GM21717 (cell line): ENCODE results near the gene NABP2.
"Not testable (repeated sequence)": the region's sequence is repeated elsewhere in the genome, so short reads cannot be mapped to it uniquely, and the experiment has no call there.

ENCODE experiments used
- ATAC-seq: cut with Tn5 transposase; IDR thresholded peaks from one replicate; pipeline ENCODE4 v1.9.1; 2021; ENCODE audit warnings: mild to moderate bottlenecking, moderate library complexity; ENCODE audit not compliant: unreplicated experiment

The NABP2 gene

GRCh38 chr12:56242986-56243385 is 18.8 kb downstream of the NABP2 start:
- no peak for ATAC-seq

GRCh38 chr12:56243731-56244181 is 19.6 kb downstream of the NABP2 start:
- ATAC-seq, result no peak

- no peak for ATAC-seq
These were observed 20.4 kb downstream of the NABP2 start for GRCh38 chr12:56244494-56244893.

- ATAC-seq, result no peak
These were observed 23.8 kb downstream of the NABP2 start for GRCh38 chr12:56247923-56248322.

GRCh38 chr12:56248711-56249110 is 24.6 kb downstream of the NABP2 start:
- no peak for ATAC-seq

GRCh38 chr12:56252649-56253048 is 28.5 kb downstream of the NABP2 start:
- ATAC-seq, result no peak

GRCh38 chr12:56253091-56253490 is 28.9 kb downstream of the NABP2 start:
- no peak for ATAC-seq

- no peak for ATAC-seq
These were observed 31.5 kb downstream of the NABP2 start for GRCh38 chr12:56255671-56256070.

GRCh38 chr12:56256326-56256960 is 32.3 kb downstream of the NABP2 start:
- ATAC-seq, result no peak

- ATAC-seq, result no peak
These were observed 32.9 kb downstream of the NABP2 start for GRCh38 chr12:56257071-56257470.

GRCh38 chr12:56257491-56258067 is 33.4 kb downstream of the NABP2 start:
- ATAC-seq, result peak; percentile 14

GRCh38 chr12:56258068-56258819 is 34.1 kb downstream of the NABP2 start, which contains the start of gene ANKRD52:
ANKRD52 (minus strand) TSS chr12:56258384; CDS start chr12:56258269, 115 bp downstream.
- ATAC-seq, result peak; percentile 85

GRCh38 chr12:56258820-56259183 is 34.7 kb downstream of the NABP2 start:
- peak; percentile 12 for ATAC-seq

- no peak for ATAC-seq
These were observed 36.2 kb downstream of the NABP2 start for GRCh38 chr12:56260380-56260779.

- ATAC-seq, result no peak
These were observed 36.8 kb downstream of the NABP2 start for GRCh38 chr12:56260921-56261320.

- ATAC-seq, result no peak
These were observed 37.5 kb downstream of the NABP2 start for GRCh38 chr12:56261503-56262232.

GRCh38 chr12:56262955-56263354 is 38.8 kb downstream of the NABP2 start:
- not testable (repeated sequence) for ATAC-seq

- ATAC-seq, result not testable (repeated sequence)
These were observed 42.0 kb downstream of the NABP2 start for GRCh38 chr12:56266068-56266692.

GRCh38 chr12:56266693-56267442 is 42.7 kb downstream of the NABP2 start, which contains the start of gene COQ10A:
COQ10A (plus strand) TSS chr12:56266942; CDS start chr12:56267119, 177 bp downstream.
- ATAC-seq, result peak; percentile 86
